Cerebellar nuclear complex (tissue), 1 donor: ENCODE results near the gene ALG12.

Experiments
- DNase-seq, 2 experiments: peaks; one replicate each; lab custom pipeline; 2025; lab: John Stamatoyannopoulos, UW

Gene ALG12

GRCh38 chr22:49917974-49918910 is at the start of gene ALG12, which contains the start of gene CRELD2:
Gene ALG12, minus strand, starts transcription at chr22:49918438. Its CDS starts 4,673 bp downstream, at chr22:49913765.
Gene CRELD2, plus strand, starts transcription at chr22:49918634. Its CDS starts 136 bp downstream, at chr22:49918770.
- DNase-seq = peak; percentile 77 to 84

GRCh38 chr22:49967706-49968208 is 49.5 kb upstream of the ALG12 start:
- DNase-seq = no peak

GRCh38 chr22:49966774-49967705 is 48.8 kb upstream of the ALG12 start:
- no peak for DNase-seq

GRCh38 chr22:49966041-49966773 is 48.0 kb upstream of the ALG12 start:
- no peak for DNase-seq

GRCh38 chr22:49965091-49966040 is 47.1 kb upstream of the ALG12 start:
- no peak for DNase-seq

- no peak for DNase-seq
Observed at GRCh38 chr22:49964136-49965090, 46.2 kb upstream of the ALG12 start.

GRCh38 chr22:49963647-49964026 is 45.4 kb upstream of the ALG12 start:
- DNase-seq = no peak

- no peak for DNase-seq
Observed at GRCh38 chr22:49962751-49963646, 44.8 kb upstream of the ALG12 start.

- DNase-seq = peak in 1 of 2 experiments; percentile 25
Observed at GRCh38 chr22:49962012-49962750, 43.9 kb upstream of the ALG12 start.

GRCh38 chr22:49961601-49962011 is 43.4 kb upstream of the ALG12 start:
- no peak for DNase-seq

GRCh38 chr22:49961005-49961600 is 42.9 kb upstream of the ALG12 start:
- DNase-seq = no peak

GRCh38 chr22:49960159-49961004 is 42.1 kb upstream of the ALG12 start, which contains the start of gene PIM3:
Gene PIM3, plus strand, starts transcription at chr22:49960772. Its CDS starts 176 bp downstream, at chr22:49960948.
- peak; percentile 29 to 62 for DNase-seq

- DNase-seq = no peak
Observed at GRCh38 chr22:49959782-49960158, 41.5 kb upstream of the ALG12 start.

- no peak for DNase-seq
Observed at GRCh38 chr22:49958931-49959781, 40.9 kb upstream of the ALG12 start.

GRCh38 chr22:49958366-49958921 is 40.2 kb upstream of the ALG12 start:
- no peak for DNase-seq
